Endothelial cell of coronary artery (primary cell): ENCODE measurements around the gene IFNGR2. TPM values are rescaled to one million over a fixed set of nuclear protein-coding genes. Genes with fewer than 3 reads are reported as not detected.

Experiments
- total RNA-seq: library from RNA; depleted of rRNA; stranded (reverse); fragments of >200 nt; gene quantifications from 2 replicates; pipeline ENCODE4 v1.2.3, GENCODE V29; 2014

Gene IFNGR2
- 35.9 and 64.9 TPM in 2 replicates for total RNA-seq

GRCh38 chr21:33403128-33403785 is at the start of gene IFNGR2:
Gene IFNGR2 (plus strand): TSS chr21:33403413. CDS start chr21:33403544, 131 bp downstream.

GRCh38 chr21:33479679-33480480 is 76.7 kb downstream of the IFNGR2 start, which contains the start of gene TMEM50B:
Gene TMEM50B (minus strand): TSS chr21:33479974. CDS start chr21:33468885, 11,089 bp downstream.

Other genes with a start within 250 kb of the IFNGR2 start
- 10.7 and 13.2 TPM in 2 replicates for gene IFNAR2, start 173.5 kb upstream of the IFNGR2 start, total RNA-seq
- gene IL10RB, start 137.0 kb upstream of the IFNGR2 start, total RNA-seq, result 30.7 and 41.9 TPM in 2 replicates
- gene IFNAR1, start 78.4 kb upstream of the IFNGR2 start, total RNA-seq, result 17.7 and 20.5 TPM in 2 replicates
- 16.7 and 22.4 TPM in 2 replicates for gene TMEM50B, start 76.6 kb downstream of the IFNGR2 start, total RNA-seq
- gene DNAJC28, start 88.3 kb downstream of the IFNGR2 start, total RNA-seq, result 0.90 and 0.94 TPM in 2 replicates
- 63.1 and 72.1 TPM in 2 replicates for gene GART, start 138.7 kb downstream of the IFNGR2 start, total RNA-seq
- gene SON, start 139.6 kb downstream of the IFNGR2 start, total RNA-seq, result 128 and 152 TPM in 2 replicates
- gene DONSON, start 185.3 kb downstream of the IFNGR2 start, total RNA-seq, result 11.8 and 13.2 TPM in 2 replicates
- 31.8 and 37.6 TPM in 2 replicates for gene CRYZL1, start 238.3 kb downstream of the IFNGR2 start, total RNA-seq
- 49.2 and 85.7 TPM in 2 replicates for gene ITSN1, start 239.1 kb downstream of the IFNGR2 start, total RNA-seq